Stimulated activated CD4-positive, alpha-beta T cell treated with anti-CD3 and anti-CD28 coated beads, Interleukin-1b, Interleukin-23, amount 100 ng/mL, for 1 hour (primary cell): ENCODE results near the gene MRPL20.

Source experiments
- DNase-seq, 2 donors: peaks; one replicate each; pipeline ENCODE4 v3.0.0-alpha.2; 2020; ENCODE audit warnings: low read depth in 2 of 2

MRPL20 gene

GRCh38 chr1:1361233-1361981 is 45.7 kb downstream of the MRPL20 start:
- DNase-seq = no peak

- DNase-seq = no peak
Observed at GRCh38 chr1:1360506-1361169, 46.5 kb downstream of the MRPL20 start.

GRCh38 chr1:1359664-1360468 is 47.2 kb downstream of the MRPL20 start:
- DNase-seq = no peak

- DNase-seq = no peak
Observed at GRCh38 chr1:1359308-1359663, 47.8 kb downstream of the MRPL20 start.

- DNase-seq = no peak
Observed at GRCh38 chr1:1358433-1359271, 48.4 kb downstream of the MRPL20 start, which contains the start of gene MXRA8. MXRA8 (minus strand) TSS chr1:1358555; CDS start chr1:1358504, 51 bp downstream.

- no peak for DNase-seq
Observed at GRCh38 chr1:1357871-1358432, 49.1 kb downstream of the MRPL20 start.

GRCh38 chr1:1356796-1357401 is 50.2 kb downstream of the MRPL20 start:
- no peak for DNase-seq

- DNase-seq = no peak
Observed at GRCh38 chr1:1356166-1356795, 50.8 kb downstream of the MRPL20 start.

GRCh38 chr1:1355416-1355815 is 51.7 kb downstream of the MRPL20 start:
- no peak for DNase-seq

- no peak for DNase-seq
Observed at GRCh38 chr1:1354271-1355247, 52.5 kb downstream of the MRPL20 start.

GRCh38 chr1:1353389-1354151 is 53.5 kb downstream of the MRPL20 start:
- no peak for DNase-seq

- DNase-seq = no peak
Observed at GRCh38 chr1:1352786-1353388, 54.2 kb downstream of the MRPL20 start.
